ENCODE measurements around the gene NCAPD3.

Gene NCAPD3

DNA sequence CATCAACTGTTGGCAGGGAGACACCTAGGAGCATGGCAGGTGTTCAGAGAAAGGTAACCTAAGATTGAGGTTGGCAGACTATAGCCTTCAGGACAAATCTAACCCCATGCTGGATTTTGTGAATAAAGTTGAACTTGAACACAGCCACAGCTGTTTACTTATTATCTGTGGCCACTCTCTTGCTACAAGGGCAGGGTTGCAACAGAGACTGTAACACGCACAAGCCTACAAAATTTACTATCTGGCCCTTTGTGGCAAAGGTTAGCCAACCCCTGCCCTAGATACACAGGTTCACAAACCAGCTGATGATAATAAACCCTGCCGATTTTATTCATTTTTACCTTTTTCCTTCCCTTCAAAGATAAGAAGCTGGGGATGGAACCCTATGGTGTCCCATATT is 26.9 kb upstream of the NCAPD3 start:
- no peak for DNase-seq

- no peak for DNase-seq
Measured at GRCh38 chr11:134250246-134250645, 26.5 kb upstream of the NCAPD3 start.

DNA sequence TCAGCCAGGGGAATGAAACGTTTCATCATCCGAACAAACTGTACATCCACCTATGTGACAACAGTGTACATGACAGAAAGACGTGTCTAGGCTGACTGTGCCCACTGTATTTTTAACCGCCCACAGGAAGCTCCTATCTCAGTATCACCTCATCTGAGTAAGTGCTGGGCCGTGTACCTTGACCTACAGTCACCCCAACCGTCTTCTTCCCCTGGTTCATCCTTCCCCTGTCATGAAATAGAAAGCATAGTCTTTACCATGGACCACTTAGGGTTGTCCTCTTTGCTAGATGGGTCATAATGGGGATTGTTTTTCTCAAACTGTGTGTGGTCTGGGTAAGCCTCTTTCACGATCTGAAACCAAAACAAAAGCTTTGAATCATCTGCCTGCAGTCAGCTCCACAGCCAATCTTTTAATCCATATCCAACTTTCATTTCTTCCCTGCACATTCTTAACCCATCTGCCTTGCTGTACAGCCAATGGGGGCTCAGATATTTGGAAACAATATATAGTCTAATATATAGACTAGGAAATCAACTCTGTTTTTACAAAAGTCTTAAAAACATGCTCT is 25.2 kb upstream of the NCAPD3 start:
- DNase-seq = no peak

DNA sequence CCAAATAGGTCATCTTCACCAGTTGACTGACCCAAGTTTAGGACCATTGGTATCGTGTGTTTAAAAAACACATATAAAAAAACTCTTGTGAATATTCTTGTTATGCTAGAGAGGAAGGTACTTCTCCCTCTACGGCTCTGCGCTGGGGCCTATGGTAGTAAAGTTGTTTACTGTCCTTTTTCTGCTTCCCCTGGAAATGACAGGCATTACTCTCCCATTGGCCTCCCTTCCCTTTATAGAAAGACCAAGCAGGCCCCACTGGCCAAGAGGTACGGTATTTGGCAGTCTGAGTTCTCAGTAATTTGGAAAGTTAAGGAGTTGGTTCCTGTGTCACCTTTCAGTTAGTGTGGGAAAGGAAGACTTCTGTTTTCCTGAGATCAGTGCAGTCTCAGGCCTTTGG is 22.9 kb upstream of the NCAPD3 start:
- no peak for DNase-seq

GRCh38 chr11:134246100-134246499 is 22.3 kb upstream of the NCAPD3 start:
- no peak for DNase-seq

- DNase-seq = no peak
Measured at GRCh38 chr11:134245434-134245833, 21.7 kb upstream of the NCAPD3 start.

DNA sequence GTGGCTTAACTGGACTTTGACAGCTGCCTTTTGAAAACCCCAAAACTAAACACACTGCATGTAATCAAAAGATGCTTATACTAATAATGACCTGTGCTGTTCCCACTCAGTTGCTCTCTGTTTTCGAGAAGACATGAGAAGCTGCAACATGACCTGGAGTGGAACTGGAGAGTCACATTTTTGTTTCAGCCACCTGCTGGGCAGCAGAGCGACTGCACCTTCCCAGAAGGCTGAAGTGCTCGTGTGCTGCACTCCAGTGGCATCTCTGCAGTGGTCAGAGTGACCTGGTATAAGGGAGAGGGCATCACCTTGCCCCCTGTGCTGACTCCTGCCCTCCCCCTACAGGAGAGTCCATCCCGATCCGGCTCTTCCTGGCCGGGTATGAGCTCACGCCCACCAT is 20.8 kb upstream of the NCAPD3 start:
- DNase-seq = no peak

DNA sequence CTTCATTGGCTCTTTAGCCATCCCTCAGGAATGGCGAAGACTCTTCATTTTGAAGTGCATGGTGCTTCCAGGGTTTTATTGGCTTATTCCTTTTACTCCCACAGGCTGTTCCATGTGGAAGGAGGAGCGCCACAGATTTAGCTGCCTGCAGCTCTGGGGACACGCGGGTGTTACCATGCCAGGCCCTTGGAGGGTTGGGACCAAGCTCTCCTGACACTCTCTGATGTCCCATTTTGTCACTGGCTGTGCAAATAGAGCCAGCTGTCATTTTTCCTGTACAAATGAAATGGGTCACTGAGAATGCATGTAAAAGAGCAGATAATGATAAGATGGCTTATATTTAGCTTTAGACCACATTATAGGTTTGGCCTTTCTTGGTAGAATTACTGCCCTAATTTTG is 20.1 kb upstream of the NCAPD3 start:
- no peak for DNase-seq

GRCh38 chr11:134242376-134242775 is 18.6 kb upstream of the NCAPD3 start:
- no peak for DNase-seq

GRCh38 chr11:134240592-134240991 is 16.8 kb upstream of the NCAPD3 start:
- DNase-seq = no peak

DNA sequence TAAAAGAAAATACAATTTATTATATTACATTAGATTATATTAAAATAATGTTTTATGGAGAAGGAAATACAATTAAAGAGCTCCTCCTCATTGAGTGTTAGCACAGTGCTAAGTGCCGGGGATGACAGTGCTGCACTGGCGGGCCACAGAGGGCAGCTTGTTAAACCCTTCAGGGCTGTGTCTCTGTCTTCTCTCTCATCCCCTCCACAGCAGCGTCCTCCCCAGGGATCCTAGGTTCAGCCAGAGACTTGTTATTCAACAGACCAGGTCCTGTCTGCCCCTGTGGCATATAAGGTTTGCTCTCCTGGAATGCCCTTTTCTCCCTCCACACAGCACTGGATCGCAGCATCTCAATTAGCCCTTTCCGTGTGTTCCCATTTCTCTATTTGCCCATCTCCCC is 15.2 kb upstream of the NCAPD3 start:
- no peak for DNase-seq

DNA sequence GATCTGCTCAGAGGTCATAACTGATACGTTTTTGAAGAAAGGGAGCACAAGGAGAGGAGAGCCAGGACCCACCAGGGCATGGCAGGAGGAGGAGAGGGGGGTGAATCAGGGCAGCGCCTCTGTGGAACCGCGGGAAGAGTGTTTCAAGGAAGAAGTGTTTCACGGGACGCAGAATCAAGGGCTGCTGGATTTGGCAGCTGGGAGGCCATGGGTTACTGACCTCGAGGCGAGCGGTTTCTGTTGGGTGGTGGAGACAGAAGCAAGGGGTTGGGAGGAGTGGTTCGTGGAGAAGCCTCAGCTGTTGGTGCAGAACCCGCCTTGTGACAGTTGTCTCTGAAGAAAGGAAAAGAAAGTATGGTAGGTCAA is 13.8 kb upstream of the NCAPD3 start:
- DNase-seq = no peak

GRCh38 chr11:134236834-134237556 is 13.2 kb upstream of the NCAPD3 start:
- DNase-seq = no peak

- DNase-seq = no peak
Measured at GRCh38 chr11:134235399-134235798, 11.6 kb upstream of the NCAPD3 start.

DNA sequence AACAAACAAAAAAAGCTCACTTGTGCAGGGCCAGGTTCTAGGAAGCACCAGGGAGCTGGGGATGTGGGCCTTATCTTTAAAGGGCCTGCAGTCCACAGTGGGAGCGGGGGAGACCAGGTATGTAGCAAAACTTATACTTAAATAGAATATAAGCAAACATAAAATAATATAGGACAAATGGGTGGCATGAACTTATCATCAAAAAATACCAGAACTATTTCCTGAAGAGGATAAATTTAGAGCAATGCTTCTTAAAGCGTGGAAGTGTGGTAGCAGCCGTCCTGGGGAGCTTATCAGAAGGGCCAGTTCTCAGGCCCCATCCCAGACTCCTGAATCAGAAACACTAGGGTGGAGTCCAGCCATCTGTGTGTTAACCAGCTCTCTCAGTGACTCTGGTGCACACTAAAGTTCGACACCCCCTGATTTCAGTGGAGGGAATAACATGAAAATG is 10.0 kb upstream of the NCAPD3 start:
- DNase-seq = no peak

DNA sequence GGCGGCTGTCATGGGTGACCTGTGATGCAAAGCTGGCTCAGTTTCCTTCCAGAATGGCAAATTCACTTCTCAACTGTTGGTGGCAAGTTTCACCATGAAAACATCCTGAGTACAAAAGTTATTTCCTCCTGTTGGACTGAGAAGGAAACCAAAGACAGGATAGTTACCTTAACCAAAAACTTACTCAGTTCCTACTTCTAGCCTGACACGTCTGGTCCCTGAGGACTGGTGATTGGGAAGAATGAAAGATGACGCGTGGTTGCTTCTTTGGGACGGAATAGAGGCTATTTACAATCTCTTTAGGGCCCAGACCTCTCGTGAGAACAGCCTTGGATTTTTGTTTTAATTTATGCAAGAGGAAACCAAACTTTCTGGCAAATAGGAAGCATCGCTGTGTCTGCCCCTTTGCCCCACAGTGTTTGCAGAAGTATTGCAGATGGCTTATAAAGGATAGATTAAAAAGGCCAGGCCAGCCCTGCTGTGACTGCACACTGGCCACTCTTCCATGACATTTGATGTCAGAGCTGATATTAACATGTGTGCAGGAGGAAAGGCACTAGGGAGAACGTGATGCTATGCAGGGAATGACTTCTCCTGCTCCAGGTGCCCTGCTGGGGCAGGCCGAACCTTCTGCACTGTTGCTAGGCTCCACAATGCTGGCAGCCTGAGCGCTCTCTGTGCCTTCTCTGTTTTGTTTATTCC is 8.3 kb upstream of the NCAPD3 start:
- DNase-seq = no peak

- no peak for DNase-seq
Measured at GRCh38 chr11:134230339-134230738, 6.6 kb upstream of the NCAPD3 start.

GRCh38 chr11:134229126-134229790 is 5.5 kb upstream of the NCAPD3 start:
- no peak for DNase-seq

DNA sequence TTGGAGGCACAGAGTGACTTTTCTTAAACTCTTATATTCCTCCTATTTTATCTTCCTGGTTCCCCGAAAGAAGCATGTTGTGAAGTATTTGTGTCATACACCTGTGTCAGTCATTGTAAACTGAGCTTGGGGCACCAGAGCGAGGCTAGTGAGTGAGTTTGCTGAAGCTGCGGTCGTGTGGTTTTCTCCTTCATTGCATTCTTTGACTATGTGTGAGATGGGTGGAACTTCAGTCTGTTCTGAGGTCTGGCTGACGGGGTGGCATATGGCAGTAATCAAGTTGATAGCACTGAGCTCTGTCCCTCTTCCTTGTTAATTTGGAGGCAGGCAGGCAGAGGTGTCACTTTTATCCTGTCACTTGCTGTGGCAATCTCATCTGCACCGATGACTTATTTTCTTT is 4.9 kb upstream of the NCAPD3 start:
- no peak for DNase-seq

- DNase-seq = no peak
Measured at GRCh38 chr11:134226806-134227325, 3.1 kb upstream of the NCAPD3 start.

DNA sequence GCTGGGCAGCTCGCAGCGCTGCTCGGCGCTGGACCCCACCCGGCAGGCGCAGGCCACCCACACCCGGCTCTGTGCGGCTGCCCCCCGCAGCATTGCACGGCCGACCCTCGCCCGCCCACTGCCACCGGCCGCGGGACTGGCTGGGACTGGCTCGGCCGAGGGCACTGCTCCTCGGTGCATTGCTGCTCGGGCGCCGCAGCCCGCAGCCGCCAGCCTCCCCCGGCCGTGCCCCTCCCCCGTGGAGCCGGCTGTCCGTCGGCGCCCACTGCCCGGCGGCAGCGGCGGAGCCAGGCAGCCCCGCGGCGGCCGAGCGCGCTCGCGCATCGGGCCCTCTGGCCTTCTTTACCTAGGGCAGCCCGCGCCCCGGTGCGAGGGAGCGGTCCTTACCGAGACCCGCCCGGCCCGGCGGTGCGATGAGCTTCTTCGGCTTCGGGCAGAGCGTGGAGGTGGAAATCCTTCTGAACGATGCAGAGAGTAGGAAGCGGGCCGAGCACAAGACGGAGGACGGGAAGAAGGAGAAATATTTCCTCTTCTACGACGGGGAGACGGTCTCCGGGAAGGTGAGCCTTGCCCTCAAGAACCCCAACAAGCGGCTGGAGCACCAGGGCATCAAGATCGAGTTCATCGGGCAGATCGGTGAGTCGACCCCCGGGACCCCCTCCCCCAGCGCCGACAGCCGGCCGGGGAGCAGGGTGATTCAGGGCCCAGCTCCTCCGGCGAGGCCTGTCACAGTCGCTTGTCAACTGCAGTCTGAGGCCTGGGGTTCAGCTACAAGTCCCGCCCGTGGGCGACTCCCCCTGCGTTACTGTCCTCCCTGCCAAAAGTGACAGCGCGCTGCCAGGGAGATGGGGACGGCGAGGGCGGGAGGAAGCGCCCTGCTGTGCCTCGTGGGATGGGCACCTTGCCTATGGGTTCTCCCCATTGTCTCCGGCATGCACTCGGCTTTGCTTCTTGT is 1.2 kb upstream of the NCAPD3 start:
- no peak for DNase-seq

DNA sequence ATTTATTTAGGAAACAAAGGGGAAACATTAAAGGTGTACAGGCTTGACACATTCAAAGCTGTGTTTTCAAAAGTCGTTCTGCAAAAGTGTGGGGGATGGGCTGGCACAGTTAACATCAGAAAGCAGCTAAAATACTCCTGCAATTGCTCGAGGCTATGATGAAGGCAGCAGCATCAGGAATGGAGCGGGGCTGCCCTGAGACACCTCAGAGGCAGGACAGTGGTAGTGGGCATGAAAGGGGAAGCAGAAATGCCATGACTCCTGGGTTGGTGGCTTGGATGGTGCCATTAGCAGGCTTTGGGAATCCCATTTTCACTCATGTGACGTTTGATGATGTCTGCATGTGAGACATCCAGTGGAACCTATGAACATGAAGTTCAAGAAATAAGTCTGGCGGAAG is 646 bp downstream of the NCAPD3 start:
- no peak for DNase-seq
